HG02840 (cell line): ENCODE data around the gene REL.

Experiments
- ATAC-seq: cut with Tn5 transposase; IDR thresholded peaks from one replicate; pipeline ENCODE4 v1.9.1; 2021; ENCODE audit warnings: mild to moderate bottlenecking, moderate library complexity, moderate number of reproducible peaks; ENCODE audit not compliant: unreplicated experiment, low FRiP score

The REL gene

GRCh38 chr2:60961457-60961856, 80.1 kb downstream of the REL start:
- no peak for ATAC-seq

GRCh38 chr2:60962528-60962927, 81.2 kb downstream of the REL start:
- no peak for ATAC-seq

GRCh38 chr2:60963190-60963589, 81.8 kb downstream of the REL start:
- no peak for ATAC-seq

- no peak for ATAC-seq
Observed at GRCh38 chr2:60964651-60965498, 83.5 kb downstream of the REL start.

GRCh38 chr2:60965499-60965785, 84.1 kb downstream of the REL start:
- no peak for ATAC-seq

- ATAC-seq, result peak; percentile 56
Observed at GRCh38 chr2:60966507-60967405, 85.4 kb downstream of the REL start.

- ATAC-seq, result no peak
Observed at GRCh38 chr2:60972889-60973656, 91.7 kb downstream of the REL start.

GRCh38 chr2:60973705-60974104, 92.3 kb downstream of the REL start:
- ATAC-seq, result no peak

- no peak for ATAC-seq
Observed at GRCh38 chr2:60974652-60975051, 93.3 kb downstream of the REL start.
